GM18873 (cell line): Measurements from ENCODE around the gene PCDHGA8.
"Not testable (repeated sequence)": the region's sequence is repeated elsewhere in the genome, so short reads cannot be mapped to it uniquely, and the experiment has no call there.

ENCODE experiments used
- ATAC-seq: cut with Tn5 transposase; IDR thresholded peaks from one replicate; pipeline ENCODE4 v1.9.1; 2021; ENCODE audit warnings: mild to moderate bottlenecking, moderate library complexity, moderate number of reproducible peaks; ENCODE audit not compliant: unreplicated experiment, low FRiP score

Gene PCDHGA8

DNA sequence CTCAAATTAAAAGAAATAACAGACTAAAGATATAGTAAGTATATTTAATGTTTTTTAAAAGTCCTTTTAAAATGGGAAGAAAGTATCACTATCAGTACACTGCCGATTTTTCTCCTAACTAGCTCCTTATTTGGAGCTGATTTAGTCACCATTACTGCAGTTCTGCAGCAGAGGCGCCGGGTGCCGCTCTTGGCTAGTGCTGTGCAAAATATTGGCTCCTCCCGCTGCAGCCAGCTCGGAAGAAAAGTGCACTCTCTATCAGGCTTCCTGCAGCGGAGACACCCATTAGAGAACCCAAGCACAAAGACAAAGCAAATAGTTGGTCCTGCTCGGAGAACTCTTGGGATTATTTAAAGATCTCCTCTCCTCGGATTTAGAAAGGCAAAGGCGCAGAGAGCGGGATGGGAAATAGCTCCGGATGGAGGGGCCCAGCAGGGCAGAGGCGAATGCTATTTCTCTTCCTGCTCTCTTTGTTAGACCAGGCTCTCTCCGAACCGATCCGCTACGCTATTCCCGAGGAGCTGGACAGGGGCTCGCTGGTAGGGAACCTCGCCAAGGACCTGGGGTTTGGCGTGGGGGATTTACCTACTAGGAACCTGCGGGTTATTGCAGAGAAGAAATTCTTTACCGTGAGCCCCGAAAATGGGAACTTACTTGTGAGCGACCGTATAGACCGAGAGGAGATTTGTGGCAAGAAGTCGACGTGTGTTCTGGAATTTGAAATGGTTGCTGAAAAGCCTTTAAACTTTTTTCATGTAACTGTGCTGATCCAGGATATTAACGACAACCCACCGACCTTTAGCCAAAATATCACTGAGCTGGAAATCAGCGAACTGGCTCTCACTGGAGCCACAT is 22.2 kb upstream of the PCDHGA8 start, which contains the start of gene PCDHGB3:
TSS of gene PCDHGB3 (plus strand) at position 249 of the 855 bp plus-strand sequence. CDS start at position 402, 153 bp downstream.
- no peak for ATAC-seq

- no peak for ATAC-seq
Observed at GRCh38 chr5:141371572-141372475, 20.6 kb upstream of the PCDHGA8 start.

- no peak for ATAC-seq
Observed at GRCh38 chr5:141373673-141374317, 18.6 kb upstream of the PCDHGA8 start, which contains the start of gene PCDHGA6. TSS of gene PCDHGA6 (plus strand) at chr5:141373891. CDS start at chr5:141374084, 193 bp downstream.

DNA sequence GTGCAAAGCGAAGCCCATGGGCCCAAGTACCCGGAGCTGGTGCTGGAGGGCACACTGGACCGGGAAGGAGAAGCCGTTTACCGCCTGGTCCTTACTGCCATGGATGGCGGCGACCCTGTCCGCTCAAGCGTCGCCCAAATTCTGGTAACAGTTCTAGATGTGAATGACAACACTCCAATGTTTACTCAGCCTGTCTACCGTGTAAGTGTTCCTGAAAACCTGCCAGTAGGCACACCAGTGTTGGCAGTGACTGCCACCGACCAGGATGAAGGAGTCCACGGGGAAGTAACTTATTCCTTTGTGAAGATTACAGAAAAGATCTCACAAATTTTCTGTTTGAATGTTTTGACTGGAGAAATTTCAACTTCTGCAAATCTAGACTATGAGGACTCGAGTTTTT is 17.8 kb upstream of the PCDHGA8 start:
- no peak for ATAC-seq

GRCh38 chr5:141375444-141376155 is 16.8 kb upstream of the PCDHGA8 start:
- not testable (repeated sequence) for ATAC-seq

- ATAC-seq, result no peak
Observed at GRCh38 chr5:141382469-141383294, 9.8 kb upstream of the PCDHGA8 start, which contains the start of gene PCDHGA7. TSS of gene PCDHGA7 (plus strand) at chr5:141382742. CDS start at chr5:141382900, 158 bp downstream.

DNA sequence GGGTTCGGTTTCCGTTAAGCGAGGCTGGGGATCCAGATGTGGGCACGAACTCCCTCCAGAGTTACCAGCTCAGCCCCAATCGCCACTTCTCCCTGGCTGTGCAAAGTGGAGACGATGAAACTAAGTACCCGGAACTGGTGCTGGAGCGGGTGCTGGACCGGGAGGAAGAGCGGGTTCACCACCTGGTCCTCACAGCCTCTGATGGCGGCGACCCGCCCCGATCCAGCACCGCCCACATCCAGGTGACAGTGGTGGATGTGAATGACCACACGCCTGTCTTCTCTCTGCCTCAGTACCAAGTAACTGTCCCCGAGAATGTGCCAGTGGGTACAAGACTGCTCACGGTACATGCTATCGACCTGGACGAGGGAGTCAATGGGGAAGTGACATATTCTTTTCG is 9.1 kb upstream of the PCDHGA8 start:
- no peak for ATAC-seq

- ATAC-seq, result no peak
Observed at GRCh38 chr5:141384471-141385267, 7.8 kb upstream of the PCDHGA8 start.

DNA sequence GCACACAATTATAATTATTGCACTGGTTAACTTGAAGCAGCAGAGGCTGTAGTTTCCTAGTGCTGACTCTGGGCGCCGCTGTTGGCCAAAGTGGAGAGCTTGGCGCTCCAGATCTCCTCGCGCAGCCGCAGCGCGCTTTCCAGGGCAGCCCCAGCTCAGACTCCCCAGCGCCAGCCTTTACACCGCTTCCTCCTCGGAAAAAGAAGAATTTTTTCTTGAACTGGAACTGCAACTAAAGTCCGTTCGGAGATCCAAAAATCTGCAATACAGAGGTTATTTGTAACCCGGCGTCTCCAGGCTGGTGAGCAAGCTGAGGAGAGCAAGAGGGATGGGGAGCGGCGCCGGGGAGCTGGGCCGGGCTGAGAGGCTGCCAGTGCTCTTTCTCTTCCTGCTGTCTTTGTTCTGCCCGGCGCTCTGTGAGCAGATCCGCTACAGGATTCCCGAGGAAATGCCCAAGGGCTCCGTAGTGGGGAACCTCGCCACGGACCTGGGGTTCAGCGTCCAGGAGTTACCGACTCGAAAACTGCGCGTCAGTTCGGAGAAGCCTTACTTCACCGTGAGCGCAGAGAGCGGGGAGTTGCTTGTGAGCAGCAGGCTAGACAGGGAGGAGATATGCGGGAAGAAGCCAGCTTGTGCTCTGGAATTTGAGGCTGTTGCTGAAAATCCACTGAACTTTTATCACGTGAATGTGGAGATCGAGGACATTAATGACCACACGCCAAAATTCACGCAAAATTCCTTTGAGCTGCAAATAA is 4.7 kb upstream of the PCDHGA8 start, which contains the start of gene PCDHGB4:
TSS of gene PCDHGB4 (plus strand) at position 142 of the 755 bp plus-strand sequence. CDS start at position 329, 187 bp downstream.
- ATAC-seq, result not testable (repeated sequence)

DNA sequence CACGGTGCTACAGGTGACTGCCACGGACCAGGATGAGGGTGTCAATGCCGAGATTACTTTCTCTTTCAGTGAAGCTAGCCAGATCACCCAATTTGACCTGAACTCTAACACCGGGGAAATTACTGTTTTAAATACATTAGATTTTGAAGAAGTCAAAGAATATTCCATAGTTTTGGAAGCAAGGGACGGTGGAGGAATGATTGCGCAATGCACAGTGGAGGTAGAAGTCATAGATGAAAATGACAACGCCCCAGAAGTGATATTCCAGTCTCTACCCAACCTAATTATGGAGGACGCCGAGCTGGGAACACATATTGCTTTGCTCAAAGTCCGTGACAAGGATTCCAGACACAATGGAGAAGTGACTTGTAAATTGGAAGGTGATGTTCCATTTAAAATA is 3.8 kb upstream of the PCDHGA8 start:
- no peak for ATAC-seq

GRCh38 chr5:141389153-141390042 is 3.0 kb upstream of the PCDHGA8 start:
- no peak for ATAC-seq

- ATAC-seq, result no peak
Observed at GRCh38 chr5:141393267-141393666, 834 bp downstream of the PCDHGA8 start.

GRCh38 chr5:141394401-141395187 is 2.2 kb downstream of the PCDHGA8 start:
- ATAC-seq, result not testable (repeated sequence)

- not testable (repeated sequence) for ATAC-seq
Observed at GRCh38 chr5:141397756-141398551, 5.5 kb downstream of the PCDHGA8 start, which contains the start of gene PCDHGB5. TSS of gene PCDHGB5 (plus strand) at chr5:141397947. CDS start at chr5:141398128, 181 bp downstream.

DNA sequence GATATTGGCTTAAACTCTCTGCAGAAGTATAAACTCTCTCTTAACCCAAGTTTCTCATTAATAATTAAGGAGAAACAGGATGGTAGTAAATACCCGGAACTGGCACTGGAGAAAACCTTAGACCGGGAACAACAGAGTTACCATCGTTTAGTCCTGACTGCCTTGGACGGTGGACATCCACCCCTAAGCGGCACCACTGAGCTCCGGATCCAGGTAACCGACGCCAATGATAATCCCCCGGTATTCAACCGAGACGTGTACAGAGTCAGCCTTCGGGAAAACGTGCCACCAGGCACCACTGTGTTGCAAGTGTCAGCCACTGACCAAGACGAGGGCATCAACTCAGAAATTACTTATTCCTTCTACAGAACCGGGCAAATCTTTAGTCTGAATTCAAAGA is 6.2 kb downstream of the PCDHGA8 start:
- no peak for ATAC-seq
